H9 (cell line): ENCODE data around the gene BTBD3. TPM values are rescaled to one million over a fixed set of nuclear protein-coding genes. Genes with fewer than 3 reads are reported as not detected.

ENCODE experiments used
- DNase-seq: peaks from one replicate; pipeline ENCODE4 v3.0.0-alpha.2; 2017
- H2AFZ ChIP-seq: one replicate; pipeline ENCODE4 v1.6.1; 2013; ENCODE audit warnings: mild to moderate bottlenecking, low read length, control low read depth, moderate library complexity
- H2AK5ac ChIP-seq: 2 replicates; pipeline ENCODE4 v1.6.1; 2013; ENCODE audit warnings: low read length, control low read depth, mixed read lengths; ENCODE audit not compliant: insufficient read length
- H2BK120ac ChIP-seq: one replicate; pipeline ENCODE4 v1.6.1; 2013; ENCODE audit warnings: low read depth, mild to moderate bottlenecking, low read length, control low read depth, inconsistent platforms; ENCODE audit not compliant: poor library complexity, severe bottlenecking
- H2BK12ac ChIP-seq: 2 replicates; pipeline ENCODE4 v1.6.1; 2013; ENCODE audit warnings: low read length, control low read depth, mixed read lengths, low read depth; ENCODE audit not compliant: insufficient read length
- H2BK15ac ChIP-seq: 2 replicates; pipeline ENCODE4 v1.6.1; 2013; ENCODE audit warnings: low read depth, low read length, control low read depth
- H2BK20ac ChIP-seq: one replicate; pipeline ENCODE4 v1.6.1; 2013; ENCODE audit warnings: low read depth, mild to moderate bottlenecking, low read length, control low read depth, inconsistent platforms; ENCODE audit not compliant: poor library complexity, severe bottlenecking
- H2BK5ac ChIP-seq: 2 replicates; pipeline ENCODE4 v1.6.1; 2013; ENCODE audit warnings: low read length, control low read depth, mixed read lengths; ENCODE audit not compliant: insufficient read length
- H3K14ac ChIP-seq: 2 replicates; pipeline ENCODE4 v1.6.1; 2013; ENCODE audit warnings: low read length, control low read depth; ENCODE audit not compliant: insufficient read depth
- H3K18ac ChIP-seq: 2 replicates; pipeline ENCODE4 v1.6.1; 2013; ENCODE audit warnings: low read depth, mild to moderate bottlenecking, mixed read lengths, low read length, control low read depth; ENCODE audit not compliant: insufficient read length
- H3K23ac ChIP-seq: 2 replicates; pipeline ENCODE4 v1.6.1; 2013; ENCODE audit warnings: low read length, control low read depth, mixed read lengths, low read depth; ENCODE audit not compliant: insufficient read length
- H3K23me2 ChIP-seq: 2 replicates; pipeline ENCODE4 v1.6.1; 2013; ENCODE audit warnings: low read depth, mild to moderate bottlenecking, mixed read lengths, low read length, control low read depth; ENCODE audit not compliant: insufficient read length, poor library complexity, severe bottlenecking
- H3K27ac ChIP-seq: 2 replicates; pipeline ENCODE4 v1.5.1; 2013; ENCODE audit warnings: low read length, control low read depth, mixed read lengths, low read depth; ENCODE audit not compliant: insufficient read length
- H3K27me3 ChIP-seq: 2 replicates; pipeline ENCODE4 v1.6.1; 2013; ENCODE audit warnings: low read length, control low read depth, inconsistent platforms; ENCODE audit not compliant: insufficient read depth
- H3K4ac ChIP-seq: 2 replicates; pipeline ENCODE4 v1.6.1; 2013; ENCODE audit warnings: low read depth, mild to moderate bottlenecking, control low read depth, inconsistent platforms, low read length, moderate library complexity
- H3K4me1 ChIP-seq: 2 replicates; pipeline ENCODE4 v1.6.1; 2013; ENCODE audit warnings: low read length, control low read depth, inconsistent platforms; ENCODE audit not compliant: insufficient read depth
- H3K4me2 ChIP-seq: 2 replicates; pipeline ENCODE4 v1.6.1; 2013; ENCODE audit warnings: low read length, control low read depth, mixed read lengths; ENCODE audit not compliant: insufficient read length, insufficient read depth
- H3K56ac ChIP-seq: 2 replicates; pipeline ENCODE4 v1.6.1; 2013; ENCODE audit warnings: low read depth, mild to moderate bottlenecking, mixed read lengths, low read length, control low read depth; ENCODE audit not compliant: insufficient read length
- H3K79me1 ChIP-seq: 2 replicates; pipeline ENCODE4 v1.6.1; 2013; ENCODE audit warnings: low read depth, mild to moderate bottlenecking, moderate library complexity, low read length, control low read depth, inconsistent platforms; ENCODE audit not compliant: insufficient read depth, poor library complexity, severe bottlenecking
- H3K79me2 ChIP-seq: 2 replicates; pipeline ENCODE4 v1.6.1; 2013; ENCODE audit warnings: low read length, control low read depth, inconsistent platforms; ENCODE audit not compliant: insufficient read depth
- H3K9ac ChIP-seq: 2 replicates; pipeline ENCODE4 v1.6.1; 2013; ENCODE audit warnings: low read length, control low read depth, mixed read lengths; ENCODE audit not compliant: insufficient read length; ENCODE audit errors: extremely low read depth
- H3K9me3 ChIP-seq: one replicate; pipeline ENCODE4 v1.6.1; 2013; ENCODE audit warnings: low read depth, low read length, inconsistent platforms; ENCODE audit not compliant: control insufficient read depth
- H3T11ph ChIP-seq: one replicate; pipeline ENCODE4 v1.6.1; 2013; ENCODE audit warnings: mild to moderate bottlenecking, low read length, control low read depth, inconsistent platforms
- H4K20me1 ChIP-seq: one replicate; pipeline ENCODE4 v1.6.1; 2013; ENCODE audit not compliant: control insufficient read depth, insufficient read length, insufficient read depth
- H4K5ac ChIP-seq: 2 replicates; pipeline ENCODE4 v1.6.1; 2013; ENCODE audit warnings: low read depth, mild to moderate bottlenecking, mixed read lengths, low read length, control low read depth; ENCODE audit not compliant: insufficient read length
- H4K8ac ChIP-seq: replicated peaks from 2 replicates; pipeline ENCODE4 v1.6.1; 2013; ENCODE audit warnings: low read length, control low read depth, mixed read lengths, low read depth; ENCODE audit not compliant: insufficient read length
- H4K91ac ChIP-seq: 2 replicates; pipeline ENCODE4 v1.6.1; 2013; ENCODE audit warnings: low read depth, mild to moderate bottlenecking, moderate library complexity, mixed read lengths, low read length, control low read depth; ENCODE audit not compliant: insufficient read length
- H3K27ac Mint-ChIP-seq, 3 experiments: 2 replicates in 2 of 3; 3 replicates in 1 of 3; pipeline ENCODE4 v1.8.0; 2020 to 2021; ENCODE audit warnings: mixed read lengths in 3 of 3, mild to moderate bottlenecking in 1 of 3, moderate library complexity in 1 of 3
- H3K27me3 Mint-ChIP-seq: 2 replicates; pipeline ENCODE4 v1.8.0; 2021; ENCODE audit warnings: low read depth, mild to moderate bottlenecking, moderate library complexity, mixed read lengths
- H3K36me3 Mint-ChIP-seq, 3 experiments: 2 replicates in 2 of 3; 3 replicates in 1 of 3; pipeline ENCODE4 v1.8.0; 2020 to 2021; ENCODE audit warnings: low read depth in 3 of 3, mixed read lengths in 3 of 3; ENCODE audit not compliant: insufficient read depth in 1 of 3
- H3K4me1 Mint-ChIP-seq, 2 experiments: 2 replicates each; pipeline ENCODE4 v1.8.0; 2020; ENCODE audit warnings: mixed read lengths in 2 of 2
- H3K4me3 Mint-ChIP-seq, 2 experiments: 2 replicates in 1 of 2; 3 replicates in 1 of 2; pipeline ENCODE4 v1.8.0; 2020 to 2021; ENCODE audit warnings: mild to moderate bottlenecking in 2 of 2, mixed read lengths in 2 of 2, moderate library complexity in 1 of 2
- H3K9me3 Mint-ChIP-seq, 2 experiments: 2 replicates in 1 of 2; 3 replicates in 1 of 2; pipeline ENCODE4 v1.8.0; 2020; ENCODE audit warnings: mild to moderate bottlenecking in 2 of 2, mixed read lengths in 2 of 2, moderate library complexity in 1 of 2
- CTCF ChIP-seq: fragments of 200-600 bp; sonication (generic); conservative IDR thresholded peaks from 3 replicates; pipeline ENCODE4 v1.8.0; 2021; ENCODE audit warnings: antibody characterized with exemption, mild to moderate bottlenecking
- total RNA-seq: library from RNA; stranded (reverse); gene quantifications from 2 replicates; pipeline ENCODE4 v1.2.1, GENCODE V29; 2021

BTBD3 gene
- total RNA-seq, 1 experiment from 2014 or later: 62.1 TPM

GRCh38 chr20:11957911-11958310 is 40.2 kb downstream of the BTBD3 start:
- H2BK120ac ChIP-seq: no peak overlapping the region
- H3K23me2 ChIP-seq: no peaks in the 10 kb centered on the region
- DNase-seq: no peak
- peaks cover 3% of the 10 kb centered on the region for H4K20me1 ChIP-seq
- H3K4me2 ChIP-seq: no peak overlapping the region
- no peak overlapping the region for H3K27ac ChIP-seq
- H3T11ph ChIP-seq: no peak overlapping the region
- no peaks in the 10 kb centered on the region for H3K27me3 ChIP-seq
- H2BK15ac ChIP-seq: no peak overlapping the region
- Mint-ChIP-seq H3K36me3 (peaks cover 2 to 8% (median 6%) of the 10 kb centered on the region in 3 experiments; a peak in 3 of 7 replicates), H3K27me3 (peaks cover 4% of the 10 kb centered on the region), H3K4me3 (no peak overlapping the region), H3K9me3 (peaks cover 8 to 10% of the 10 kb centered on the region in 2 experiments; a peak in 4 of 5 replicates), H3K4me1 (no peaks in the 10 kb centered on the region), H3K27ac (no peak overlapping the region)
- no peak overlapping the region for H2BK20ac ChIP-seq
- H2BK12ac ChIP-seq: no peak overlapping the region
- no peak overlapping the region for H4K91ac ChIP-seq
- H4K8ac ChIP-seq: no peak overlapping the region
- no peak overlapping the region for H2AK5ac ChIP-seq
- H3K23ac ChIP-seq: no peak overlapping the region
- no peak overlapping the region for H4K5ac ChIP-seq
- no peak overlapping the region for H2AFZ ChIP-seq
- no peak overlapping the region for H3K56ac ChIP-seq
- no peak for TF ChIP-seq CTCF
- H3K9ac ChIP-seq: no peak overlapping the region
- H3K79me1 ChIP-seq: no peaks in the 10 kb centered on the region
- no peak overlapping the region for H3K4ac ChIP-seq
- H3K79me2 ChIP-seq: no peaks in the 10 kb centered on the region
- no peaks in the 10 kb centered on the region for H3K4me1 ChIP-seq
- no peak overlapping the region for H2BK5ac ChIP-seq
- no peak overlapping the region for H3K18ac ChIP-seq
- H3K9me3 ChIP-seq: no peaks in the 10 kb centered on the region
- no peak overlapping the region for H3K14ac ChIP-seq
